Gastrocnemius medialis (tissue), 4 donors: ENCODE results near the gene AKAP8.

Experiments
- CTCF ChIP-seq, 5 experiments: fragments of 450-650 bp in 3 of 5; fragments of 200-600 bp in 2 of 5; sonication (generic) in 2 of 5; IDR thresholded peaks in 4 of 5; conservative IDR thresholded peaks in 1 of 5; 1 replicate in 4 of 5; 2 replicates in 1 of 5; pipeline ENCODE4 v1.5.1; 2016 to 2019; ENCODE audit warnings: antibody characterized with exemption in 5 of 5, mild to moderate bottlenecking in 3 of 5, moderate library complexity in 3 of 5
- POLR2A ChIP-seq, 2 donors: fragments of 450-650 bp; IDR thresholded peaks; one replicate each; pipeline ENCODE4 v1.6.1; 2017; ENCODE audit warnings: antibody characterized with exemption in 2 of 2, mild to moderate bottlenecking in 2 of 2, moderate library complexity in 2 of 2

GRCh38 chr19:15368051-15368632 lies 11.4 kb downstream of the AKAP8 start:
- TF ChIP-seq CTCF (IDR thresholded peaks at IDR 0.05 in 4 of 5, conservative IDR thresholded peaks at IDR 0.05 in 1 of 5) (no peak), POLR2A (IDR thresholded peaks at IDR 0.05) (no peak)
